T1000 (cell line): ENCODE data around the gene EFCAB9.

Experiments used
- DNase-seq: peaks from one replicate; lab custom pipeline; 2025; ENCODE audit warnings: mixed read lengths; lab: John Stamatoyannopoulos, UW

The EFCAB9 gene

DNA sequence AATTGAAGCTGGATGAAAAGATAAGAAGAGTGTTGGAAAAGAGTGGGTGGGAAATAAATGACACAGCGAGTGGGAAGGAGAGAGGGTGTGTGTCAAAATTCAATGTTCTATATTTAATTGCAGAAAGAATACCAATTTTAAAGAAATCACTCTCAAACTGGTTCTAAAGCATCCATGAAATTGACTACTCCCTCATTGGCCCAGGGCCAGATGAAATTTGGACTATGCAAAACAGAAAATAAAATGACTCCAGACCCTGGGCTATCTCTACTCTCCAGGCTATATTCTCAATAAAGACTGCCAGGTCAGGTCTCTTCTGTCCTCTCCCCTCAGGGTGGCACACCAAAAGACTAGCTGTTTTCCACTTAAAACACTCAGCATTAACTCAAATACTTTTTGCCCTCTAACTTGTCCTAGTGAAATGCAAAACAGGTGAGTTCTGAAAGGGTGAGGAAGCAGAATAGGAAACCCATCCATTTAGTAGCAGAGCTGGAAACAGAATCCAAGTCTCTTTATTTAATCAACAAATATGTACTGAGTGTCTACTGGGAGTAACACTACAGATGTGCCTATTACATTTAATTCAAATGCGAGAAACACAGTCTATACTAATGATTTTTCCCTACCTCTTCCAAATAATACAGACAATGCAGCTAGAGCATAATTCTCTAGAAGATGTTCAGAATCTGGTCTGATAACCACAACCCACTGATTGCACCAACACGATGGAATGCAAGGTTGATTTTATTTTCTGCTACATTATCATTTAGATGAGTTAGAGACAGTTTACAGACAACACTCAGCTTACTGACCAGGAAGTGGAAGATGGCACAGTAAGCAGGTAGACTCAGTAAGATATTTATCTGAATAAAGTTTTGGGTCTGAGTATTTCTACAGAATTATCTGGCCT is 42.1 kb downstream of the EFCAB9 start:
- DNase-seq, result no peak

DNA sequence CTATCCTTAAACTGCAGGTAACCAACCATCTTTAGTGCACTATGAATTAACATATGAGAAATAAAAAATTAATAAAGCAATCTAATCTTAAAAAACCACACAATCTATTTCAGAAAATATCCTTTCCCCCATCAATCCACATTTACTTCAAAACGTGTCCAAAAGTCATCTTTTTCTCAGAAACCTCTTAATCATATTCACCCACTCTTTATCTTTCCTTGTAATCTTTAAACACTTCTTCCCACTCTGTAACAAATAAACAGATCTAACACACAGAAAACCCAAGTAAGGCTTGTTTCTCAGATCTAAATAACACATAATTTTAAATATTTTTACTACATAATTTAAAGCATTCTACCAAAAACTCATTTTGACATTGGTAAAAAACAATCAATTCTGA is 44.4 kb downstream of the EFCAB9 start:
- DNase-seq, result no peak

DNA sequence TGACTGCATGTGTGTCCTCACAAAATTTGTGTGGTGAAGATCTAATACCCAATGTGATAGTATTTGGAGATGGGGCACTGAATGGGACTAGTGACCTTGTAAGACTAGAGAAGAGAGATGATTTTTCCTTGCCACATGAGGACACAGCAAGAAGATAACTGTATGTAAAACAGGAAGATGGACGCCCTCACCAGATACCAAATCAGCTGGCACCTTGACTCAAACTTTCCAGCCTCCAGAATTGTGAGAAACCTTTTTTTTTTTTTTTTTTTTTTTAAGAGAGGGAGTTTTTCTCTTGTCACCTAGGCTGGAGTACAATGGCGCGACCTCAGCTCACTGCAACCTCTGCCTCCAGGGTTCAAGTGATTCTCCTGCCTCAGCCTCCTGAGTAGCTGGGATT is 49.3 kb downstream of the EFCAB9 start:
- DNase-seq, result no peak

DNA sequence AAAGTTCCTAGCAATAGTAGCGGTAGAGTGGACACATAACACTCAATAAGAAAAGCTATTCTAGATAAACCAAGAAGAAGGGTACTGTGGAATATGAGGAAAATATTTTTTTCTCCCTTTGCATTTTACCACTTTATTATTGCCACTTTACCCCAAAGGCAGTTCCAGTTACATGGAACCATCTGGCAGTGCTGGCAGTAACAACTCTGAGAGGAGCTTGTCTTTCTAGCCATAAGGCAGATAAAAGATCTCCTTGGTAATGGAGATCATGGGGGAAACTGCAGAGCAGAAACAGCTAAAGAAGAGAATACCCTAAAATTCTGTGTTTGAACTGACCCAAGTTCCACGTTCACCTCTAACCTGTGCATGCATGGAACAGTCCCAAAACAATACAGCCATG is 51.1 kb downstream of the EFCAB9 start:
- no peak for DNase-seq

DNA sequence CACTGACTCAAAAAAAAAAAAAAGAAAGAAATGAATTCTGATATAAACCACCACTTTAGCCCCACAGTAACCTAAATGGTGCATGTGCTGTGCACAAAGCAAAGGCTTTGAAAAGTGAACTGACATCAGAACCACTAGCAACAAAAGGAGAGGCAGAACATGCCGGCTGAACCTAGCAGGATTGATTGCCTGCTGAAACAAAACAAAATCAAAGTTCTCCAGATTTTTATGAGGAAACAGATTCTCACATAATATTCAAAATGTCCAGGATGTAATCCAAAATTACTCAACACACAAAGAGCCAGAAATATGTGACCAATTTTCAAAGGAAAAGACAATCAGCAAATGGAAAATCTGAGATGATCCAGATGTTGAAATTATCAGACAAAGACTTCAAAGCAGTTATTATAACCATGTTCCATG is 51.7 kb downstream of the EFCAB9 start:
- DNase-seq, result no peak

GRCh38 chr5:172248637-172249036 is 54.7 kb downstream of the EFCAB9 start:
- DNase-seq, result no peak

DNA sequence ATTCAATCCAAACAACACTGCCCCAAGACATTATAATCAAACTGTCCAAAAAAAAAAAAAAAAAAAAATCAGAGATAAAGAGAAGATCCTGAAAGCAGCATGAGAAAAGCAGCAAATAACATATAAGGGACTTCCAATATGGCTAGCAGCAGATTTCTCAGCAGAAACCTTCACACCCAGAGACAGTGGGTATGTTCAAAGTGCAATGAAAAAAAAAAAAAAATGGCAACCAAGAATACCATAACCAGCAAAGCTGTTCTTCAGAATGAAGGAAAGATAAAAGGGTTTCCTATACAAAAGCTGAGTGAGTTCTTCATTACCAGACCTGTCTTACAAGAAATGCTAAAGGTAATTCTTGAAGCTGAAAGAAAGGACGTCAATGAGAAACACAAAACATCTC is 57.4 kb downstream of the EFCAB9 start:
- DNase-seq, result no peak

- no peak for DNase-seq
These were observed 58.5 kb downstream of the EFCAB9 start for GRCh38 chr5:172252501-172252900.
